Urinary bladder (tissue), 4 donors: Measurements from ENCODE around the gene MAP3K2. TPM values are rescaled to one million over a fixed set of nuclear protein-coding genes. Genes with fewer than 3 reads are reported as not detected.

Experiments used
- DNase-seq: peaks from one replicate; pipeline ENCODE4 v3.0.0-alpha.2; 2015; ENCODE audit errors: extremely low spot score
- H3K27ac ChIP-seq: one replicate; pipeline ENCODE4 v1.5.1; 2013; ENCODE audit warnings: low read depth, mild to moderate bottlenecking, moderate library complexity
- H3K36me3 ChIP-seq: one replicate; pipeline ENCODE4 v1.6.1; 2013; ENCODE audit warnings: mild to moderate bottlenecking, moderate library complexity; ENCODE audit not compliant: insufficient read depth
- H3K4me1 ChIP-seq: one replicate; pipeline ENCODE4 v1.6.1; 2013; ENCODE audit warnings: mild to moderate bottlenecking, moderate library complexity; ENCODE audit not compliant: insufficient read depth
- H3K4me3 ChIP-seq: one replicate; pipeline ENCODE4 v1.5.1; 2013; ENCODE audit warnings: low read depth, low read length
- WGBS: extraction: QIAGEN DNeasy Blood & Tissue Kit; methylation state at CpG from one replicate; pipeline ENCODE4 v1.1.7; 2013; 5-methylcytosine and 5-hydroxymethylcytosine counted together
- polyA plus RNA-seq: library from polyadenylated mRNA; stranded (reverse); fragments of 200-250 nt; gene quantifications from one replicate; pipeline ENCODE4 v1.2.3, GENCODE V29; 2013
- total RNA-seq: library from RNA; depleted of rRNA; stranded (reverse); fragments of >200 nt; gene quantifications from one replicate; pipeline ENCODE4 v1.2.3, GENCODE V29; 2014
- donor health status: healthy with polysubstance abuse.
- donor health status: healthy.

The MAP3K2 gene
- total and polyA plus RNA-seq, 2 donors, result 11.3 to 61.3 TPM

DNA sequence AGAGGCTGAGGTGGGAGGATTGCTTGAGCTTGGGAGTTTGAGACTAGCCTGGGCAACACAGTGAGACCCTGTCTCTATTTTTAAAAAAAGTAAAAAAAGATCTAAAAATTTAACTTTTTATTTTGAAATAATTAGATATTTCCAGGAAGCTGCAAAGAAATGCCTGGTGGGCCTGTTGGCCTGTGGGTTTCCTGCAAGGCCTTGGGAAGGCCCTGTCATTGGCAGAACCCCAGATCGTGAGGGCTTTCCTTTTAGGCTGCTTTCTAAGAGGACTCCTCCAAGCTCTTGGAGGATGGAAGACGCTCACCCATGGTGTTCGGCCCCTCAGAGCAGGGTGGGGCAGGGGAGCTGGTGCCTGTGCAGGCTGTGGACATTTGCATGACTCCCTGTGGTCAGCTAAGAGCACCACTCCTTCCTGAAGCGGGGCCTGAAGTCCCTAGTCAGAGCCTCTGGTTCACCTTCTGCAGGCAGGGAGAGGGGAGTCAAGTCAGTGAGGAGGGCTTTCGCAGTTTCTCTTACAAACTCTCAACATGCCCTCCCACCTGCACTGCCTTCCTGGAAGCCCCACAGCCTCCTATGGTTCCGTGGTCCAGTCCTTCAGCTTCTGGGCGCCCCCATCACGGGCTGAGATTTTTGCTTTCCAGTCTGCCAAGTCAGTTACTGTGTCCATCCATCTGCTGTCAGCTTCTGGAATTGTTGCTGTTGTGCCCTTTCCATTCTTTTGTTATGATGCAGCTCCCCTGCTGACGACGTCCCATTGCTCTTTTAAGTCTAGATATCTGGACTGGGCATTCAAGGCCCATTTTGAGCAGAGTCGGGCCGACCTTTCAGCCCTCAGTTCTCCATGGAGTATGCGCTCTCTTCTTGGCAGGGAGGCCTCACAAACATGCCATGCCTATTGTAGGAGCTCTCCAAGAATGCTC, 37.1 kb upstream of the MAP3K2 start:
- Histone ChIP-seq H3K36me3 (no peaks in the 10 kb centered on the region), H3K4me1 (no peaks in the 10 kb centered on the region), H3K4me3 (no peak overlapping the region), H3K27ac (no peak overlapping the region)
- no peak for DNase-seq
- 92% methylated on average over 13 of the region's 13 CpGs for WGBS

DNA sequence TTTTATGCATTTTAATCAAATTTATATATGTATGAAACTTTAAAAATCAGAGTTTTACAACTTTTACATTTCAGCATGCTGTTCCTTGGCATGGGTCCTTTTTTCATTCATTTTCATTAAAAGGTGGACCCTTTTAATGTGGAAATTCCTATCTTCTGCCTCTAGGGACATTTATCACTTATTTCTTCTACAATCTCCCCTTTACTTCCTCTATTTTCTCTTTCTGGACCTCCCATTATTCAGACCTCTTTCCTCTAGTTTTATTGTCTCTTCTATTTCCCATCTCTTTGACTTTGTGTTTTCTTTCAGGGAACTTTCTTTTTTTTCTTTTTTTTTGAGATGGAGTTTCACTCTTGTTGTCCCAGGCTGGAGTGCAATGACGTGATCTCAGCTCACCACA, 36.1 kb upstream of the MAP3K2 start:
- no peak overlapping the region for H3K4me3 ChIP-seq

DNA sequence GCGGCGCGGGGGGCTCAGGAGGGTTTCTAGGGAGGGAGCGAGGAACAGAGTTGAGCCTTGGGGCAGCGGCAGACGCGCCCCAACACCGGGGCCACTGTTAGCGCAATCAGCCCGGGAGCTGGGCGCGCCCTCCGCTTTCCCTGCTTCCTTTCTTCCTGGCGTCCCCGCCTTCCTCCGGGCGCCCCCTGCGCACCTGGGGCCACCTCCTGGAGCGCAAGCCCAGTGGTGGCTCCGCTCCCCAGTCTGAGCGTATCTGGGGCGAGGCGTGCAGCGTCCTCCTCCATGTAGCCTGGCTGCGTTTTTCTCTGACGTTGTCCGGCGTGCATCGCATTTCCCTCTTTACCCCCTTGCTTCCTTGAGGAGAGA, 35.7 kb upstream of the MAP3K2 start:
- 2% methylated on average over 29 of the region's 29 CpGs for WGBS
- peak overlapping the region; percentile 21 for H3K4me3 ChIP-seq

More for the DNA sequence above, 36.1 kb upstream of the MAP3K2 start:
- no peaks in the 10 kb centered on the region for H3K4me1 ChIP-seq
- no peak overlapping the region for H3K27ac ChIP-seq
- no peak for DNase-seq
- H3K36me3 ChIP-seq, result no peaks in the 10 kb centered on the region
- WGBS, result 75% methylated on average over 1 of the region's 1 CpG

DNA sequence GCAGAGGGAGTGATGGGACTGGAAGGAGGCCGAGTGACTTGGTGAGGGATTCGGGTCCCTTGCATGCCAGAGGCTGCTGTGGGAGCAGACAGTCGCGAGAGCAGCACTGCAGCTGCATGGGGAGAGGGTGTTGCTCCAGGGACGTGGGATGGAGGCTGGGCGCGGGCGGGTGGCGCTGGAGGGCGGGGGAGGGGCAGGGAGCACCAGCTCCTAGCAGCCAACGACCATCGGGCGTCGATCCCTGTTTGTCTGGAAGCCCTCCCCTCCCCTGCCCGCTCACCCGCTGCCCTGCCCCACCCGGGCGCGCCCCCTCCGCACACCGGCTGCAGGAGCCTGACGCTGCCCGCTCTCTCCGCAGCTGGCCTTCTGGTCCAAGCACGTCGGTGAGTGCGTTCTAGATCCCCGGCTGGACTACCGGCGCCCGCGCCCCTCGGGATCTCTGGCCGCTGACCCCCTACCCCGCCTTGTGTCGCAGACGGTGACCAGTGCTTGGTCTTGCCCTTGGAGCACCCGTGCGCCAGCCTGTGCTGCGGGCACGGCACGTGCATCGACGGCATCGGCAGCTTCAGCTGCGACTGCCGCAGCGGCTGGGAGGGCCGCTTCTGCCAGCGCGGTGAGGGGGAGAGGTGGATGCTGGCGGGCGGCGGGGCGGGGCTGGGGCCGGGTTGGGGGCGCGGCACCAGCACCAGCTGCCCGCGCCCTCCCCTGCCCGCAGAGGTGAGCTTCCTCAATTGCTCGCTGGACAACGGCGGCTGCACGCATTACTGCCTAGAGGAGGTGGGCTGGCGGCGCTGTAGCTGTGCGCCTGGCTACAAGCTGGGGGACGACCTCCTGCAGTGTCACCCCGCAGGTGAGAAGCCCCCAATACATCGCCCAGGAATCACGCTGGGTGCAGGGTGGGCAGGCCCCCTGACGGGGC, 35.0 kb upstream of the MAP3K2 start:
- Histone ChIP-seq H3K36me3 (no peaks in the 10 kb centered on the region), H3K27ac (no peak overlapping the region), H3K4me1 (no peaks in the 10 kb centered on the region), H3K4me3 (peak overlapping the region; percentile 21)
- DNase-seq, result no peak
- 3% methylated on average over 73 of the region's 73 CpGs for WGBS

More for the DNA sequence above, 35.7 kb upstream of the MAP3K2 start:
- DNase-seq, result no peak
- H3K27ac ChIP-seq, result no peak overlapping the region
- H3K36me3 ChIP-seq, result no peaks in the 10 kb centered on the region
- H3K4me1 ChIP-seq, result no peaks in the 10 kb centered on the region

DNA sequence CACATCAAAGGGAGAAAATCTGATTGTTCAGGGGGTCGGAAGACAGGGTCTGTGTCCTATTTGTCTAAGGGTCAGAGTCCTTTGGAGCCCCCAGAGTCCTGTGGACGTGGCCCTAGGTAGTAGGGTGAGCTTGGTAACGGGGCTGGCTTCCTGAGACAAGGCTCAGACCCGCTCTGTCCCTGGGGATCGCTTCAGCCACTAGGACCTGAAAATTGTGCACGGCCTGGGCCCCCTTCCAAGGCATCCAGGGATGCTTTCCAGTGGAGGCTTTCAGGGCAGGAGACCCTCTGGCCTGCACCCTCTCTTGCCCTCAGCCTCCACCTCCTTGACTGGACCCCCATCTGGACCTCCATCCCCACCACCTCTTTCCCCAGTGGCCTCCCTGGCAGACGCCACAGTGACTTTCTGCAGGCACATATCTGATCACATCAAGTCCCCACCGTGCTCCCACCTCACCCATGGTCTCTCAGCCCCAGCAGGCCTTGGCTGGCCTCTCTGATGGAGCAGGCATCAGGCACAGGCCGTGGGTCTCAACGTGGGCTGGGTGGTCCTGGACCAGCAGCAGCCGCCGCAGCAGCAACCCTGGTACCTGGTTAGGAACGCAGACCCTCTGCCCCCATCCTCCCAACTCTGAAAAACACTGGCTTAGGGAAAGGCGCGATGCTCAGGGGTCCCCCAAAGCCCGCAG, 34.2 kb upstream of the MAP3K2 start:
- H3K36me3 ChIP-seq, result no peaks in the 10 kb centered on the region
- no peaks in the 10 kb centered on the region for H3K4me1 ChIP-seq
- H3K27ac ChIP-seq, result no peak overlapping the region
- DNase-seq, result no peak
- 72% methylated on average over 16 of the region's 16 CpGs for WGBS
- H3K4me3 ChIP-seq, result no peak overlapping the region

DNA sequence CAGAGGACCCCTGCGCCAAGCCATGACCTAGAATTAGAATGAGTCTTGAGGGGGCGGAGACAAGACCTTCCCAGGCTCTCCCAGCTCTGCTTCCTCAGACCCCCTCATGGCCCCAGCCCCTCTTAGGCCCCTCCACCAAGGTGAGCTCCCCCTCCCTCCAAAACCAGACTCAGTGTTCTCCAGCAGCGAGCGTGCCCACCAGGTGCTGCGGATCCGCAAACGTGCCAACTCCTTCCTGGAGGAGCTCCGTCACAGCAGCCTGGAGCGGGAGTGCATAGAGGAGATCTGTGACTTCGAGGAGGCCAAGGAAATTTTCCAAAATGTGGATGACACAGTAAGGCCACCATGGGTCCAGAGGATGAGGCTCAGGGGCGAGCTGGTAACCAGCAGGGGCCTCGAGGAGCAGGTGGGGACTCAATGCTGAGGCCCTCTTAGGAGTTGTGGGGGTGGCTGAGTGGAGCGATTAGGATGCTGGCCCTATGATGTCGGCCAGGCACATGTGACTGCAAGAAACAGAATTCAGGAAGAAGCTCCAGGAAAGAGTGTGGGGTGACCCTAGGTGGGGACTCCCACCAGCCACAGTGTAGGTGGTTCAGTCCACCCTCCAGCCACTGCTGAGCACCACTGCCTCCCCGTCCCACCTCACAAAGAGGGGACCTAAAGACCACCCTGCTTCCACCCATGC, 33.5 kb upstream of the MAP3K2 start:
- 87% methylated on average over 15 of the region's 15 CpGs for WGBS
- no peak for DNase-seq
- H3K4me1 ChIP-seq, result no peaks in the 10 kb centered on the region
- no peak overlapping the region for H3K27ac ChIP-seq
- H3K4me3 ChIP-seq, result no peak overlapping the region
- no peaks in the 10 kb centered on the region for H3K36me3 ChIP-seq

DNA sequence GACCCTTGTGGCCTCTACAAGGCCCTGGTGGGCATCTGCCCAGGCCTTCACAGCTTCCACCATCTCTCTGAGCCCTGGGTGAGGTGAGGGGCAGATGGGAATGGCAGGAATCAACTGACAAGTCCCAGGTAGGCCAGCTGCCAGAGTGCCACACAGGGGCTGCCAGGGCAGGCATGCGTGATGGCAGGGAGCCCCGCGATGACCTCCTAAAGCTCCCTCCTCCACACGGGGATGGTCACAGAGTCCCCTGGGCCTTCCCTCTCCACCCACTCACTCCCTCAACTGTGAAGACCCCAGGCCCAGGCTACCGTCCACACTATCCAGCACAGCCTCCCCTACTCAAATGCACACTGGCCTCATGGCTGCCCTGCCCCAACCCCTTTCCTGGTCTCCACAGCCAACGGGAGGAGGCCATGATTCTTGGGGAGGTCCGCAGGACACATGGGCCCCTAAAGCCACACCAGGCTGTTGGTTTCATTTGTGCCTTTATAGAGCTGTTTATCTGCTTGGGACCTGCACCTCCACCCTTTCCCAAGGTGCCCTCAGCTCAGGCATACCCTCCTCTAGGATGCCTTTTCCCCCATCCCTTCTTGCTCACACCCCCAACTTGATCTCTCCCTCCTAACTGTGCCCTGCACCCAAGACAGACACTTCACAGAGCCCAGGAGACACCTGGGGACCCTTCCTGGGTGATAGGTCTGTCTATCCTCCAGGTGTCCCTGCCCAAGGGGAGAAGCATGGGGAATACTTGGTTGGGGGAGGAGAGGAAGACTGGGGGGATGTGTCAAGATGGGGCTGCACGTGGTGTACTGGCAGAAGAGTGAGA, 32.5 kb upstream of the MAP3K2 start:
- Histone ChIP-seq H3K36me3 (no peaks in the 10 kb centered on the region), H3K4me3 (no peak overlapping the region), H3K27ac (no peak overlapping the region), H3K4me1 (no peaks in the 10 kb centered on the region)
- DNase-seq, result no peak
- 75% methylated on average over 8 of the region's 8 CpGs for WGBS

DNA sequence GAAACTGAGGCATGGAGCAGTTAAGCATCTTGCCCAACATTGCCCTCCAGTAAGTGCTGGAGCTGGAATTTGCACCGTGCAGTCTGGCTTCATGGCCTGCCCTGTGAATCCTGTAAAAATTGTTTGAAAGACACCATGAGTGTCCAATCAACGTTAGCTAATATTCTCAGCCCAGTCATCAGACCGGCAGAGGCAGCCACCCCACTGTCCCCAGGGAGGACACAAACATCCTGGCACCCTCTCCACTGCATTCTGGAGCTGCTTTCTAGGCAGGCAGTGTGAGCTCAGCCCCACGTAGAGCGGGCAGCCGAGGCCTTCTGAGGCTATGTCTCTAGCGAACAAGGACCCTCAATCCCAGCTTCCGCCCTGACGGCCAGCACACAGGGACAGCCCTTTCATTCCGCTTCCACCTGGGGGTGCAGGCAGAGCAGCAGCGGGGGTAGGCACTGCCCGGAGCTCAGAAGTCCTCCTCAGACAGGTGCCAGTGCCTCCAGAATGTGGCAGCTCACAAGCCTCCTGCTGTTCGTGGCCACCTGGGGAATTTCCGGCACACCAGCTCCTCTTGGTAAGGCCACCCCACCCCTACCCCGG, 31.8 kb upstream of the MAP3K2 start:
- DNase-seq, result no peak
- H3K36me3 ChIP-seq, result no peaks in the 10 kb centered on the region
- no peak overlapping the region for H3K27ac ChIP-seq
- H3K4me1 ChIP-seq, result no peaks in the 10 kb centered on the region
- 82% methylated on average over 15 of the region's 15 CpGs for WGBS
- H3K4me3 ChIP-seq, result no peak overlapping the region

DNA sequence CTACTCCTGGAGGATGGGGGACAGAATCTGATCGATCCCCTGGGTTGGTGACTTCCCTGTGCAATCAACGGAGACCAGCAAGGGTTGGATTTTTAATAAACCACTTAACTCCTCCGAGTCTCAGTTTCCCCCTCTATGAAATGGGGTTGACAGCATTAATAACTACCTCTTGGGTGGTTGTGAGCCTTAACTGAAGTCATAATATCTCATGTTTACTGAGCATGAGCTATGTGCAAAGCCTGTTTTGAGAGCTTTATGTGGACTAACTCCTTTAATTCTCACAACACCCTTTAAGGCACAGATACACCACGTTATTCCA, 31.3 kb upstream of the MAP3K2 start:
- H3K27ac ChIP-seq, result no peak overlapping the region
- DNase-seq, result no peak
- 91% methylated on average over 4 of the region's 4 CpGs for WGBS
- H3K36me3 ChIP-seq, result no peaks in the 10 kb centered on the region
- no peaks in the 10 kb centered on the region for H3K4me1 ChIP-seq
- no peak overlapping the region for H3K4me3 ChIP-seq

DNA sequence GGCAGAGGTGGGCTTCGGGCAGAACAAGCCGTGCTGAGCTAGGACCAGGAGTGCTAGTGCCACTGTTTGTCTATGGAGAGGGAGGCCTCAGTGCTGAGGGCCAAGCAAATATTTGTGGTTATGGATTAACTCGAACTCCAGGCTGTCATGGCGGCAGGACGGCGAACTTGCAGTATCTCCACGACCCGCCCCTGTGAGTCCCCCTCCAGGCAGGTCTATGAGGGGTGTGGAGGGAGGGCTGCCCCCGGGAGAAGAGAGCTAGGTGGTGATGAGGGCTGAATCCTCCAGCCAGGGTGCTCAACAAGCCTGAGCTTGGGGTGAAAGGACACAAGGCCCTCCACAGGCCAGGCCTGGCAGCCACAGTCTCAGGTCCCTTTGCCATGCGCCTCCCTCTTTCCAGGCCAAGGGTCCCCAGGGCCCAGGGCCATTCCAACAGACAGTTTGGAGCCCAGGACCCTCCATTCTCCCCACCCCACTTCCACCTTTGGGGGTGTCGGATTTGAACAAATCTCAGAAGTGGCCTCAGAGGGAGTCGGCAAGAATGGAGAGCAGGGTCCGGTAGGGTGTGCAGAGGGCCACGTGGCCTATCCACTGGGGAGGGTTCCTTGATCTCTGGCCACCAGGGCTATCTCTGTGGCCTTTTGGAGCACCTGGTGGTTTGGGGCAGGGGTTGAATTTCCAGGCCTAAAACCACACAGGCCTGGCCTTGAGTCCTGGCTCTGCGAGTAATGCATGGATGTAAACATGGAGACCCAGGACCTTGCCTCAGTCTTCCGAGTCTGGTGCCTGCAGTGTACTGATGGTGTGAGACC, 30.7 kb upstream of the MAP3K2 start, which contains the start of gene PROC:
TSS of gene PROC (plus strand) at position 128 of the 812 bp plus-strand sequence. CDS start 1,516 bp downstream, outside the sequence.
- no peak within 1 kb of the TSS for H3K27ac ChIP-seq
- no peaks in the 10 kb centered on the region for H3K4me1 ChIP-seq
- no peaks in the 10 kb centered on the region for H3K36me3 ChIP-seq
- no peak for DNase-seq
- H3K4me3 ChIP-seq, result no peak within 1 kb of the TSS
- WGBS, result 90% methylated on average over 16 of the region's 16 CpGs

DNA sequence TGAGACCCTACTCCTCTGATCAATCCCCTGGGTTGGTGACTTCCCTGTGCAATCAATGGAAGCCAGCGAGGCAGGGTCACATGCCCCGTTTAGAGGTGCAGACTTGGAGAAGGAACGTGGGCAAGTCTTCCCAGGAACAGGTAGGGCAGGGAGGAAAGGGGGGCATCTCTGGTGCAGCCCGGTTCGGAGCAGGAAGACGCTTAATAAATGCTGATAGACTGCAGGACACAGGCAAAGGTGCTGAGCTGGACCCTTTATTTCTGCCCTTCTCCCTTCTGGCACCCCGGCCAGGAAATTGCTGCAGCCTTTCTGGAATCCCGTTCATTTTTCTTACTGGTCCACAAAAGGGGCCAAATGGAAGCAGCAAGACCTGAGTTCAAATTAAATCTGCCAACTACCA, 29.6 kb upstream of the MAP3K2 start:
- WGBS, result 82% methylated on average over 8 of the region's 8 CpGs
- DNase-seq, result no peak
- no peak overlapping the region for H3K27ac ChIP-seq
- H3K36me3 ChIP-seq, result no peaks in the 10 kb centered on the region
- no peaks in the 10 kb centered on the region for H3K4me1 ChIP-seq
- H3K4me3 ChIP-seq, result no peak overlapping the region
